ENCODE measurements around the gene LGALS7B.
"Not testable (repeated sequence)": the region's sequence is repeated elsewhere in the genome, so short reads cannot be mapped to it uniquely, and the experiment has no call there.

LGALS7B gene

DNA sequence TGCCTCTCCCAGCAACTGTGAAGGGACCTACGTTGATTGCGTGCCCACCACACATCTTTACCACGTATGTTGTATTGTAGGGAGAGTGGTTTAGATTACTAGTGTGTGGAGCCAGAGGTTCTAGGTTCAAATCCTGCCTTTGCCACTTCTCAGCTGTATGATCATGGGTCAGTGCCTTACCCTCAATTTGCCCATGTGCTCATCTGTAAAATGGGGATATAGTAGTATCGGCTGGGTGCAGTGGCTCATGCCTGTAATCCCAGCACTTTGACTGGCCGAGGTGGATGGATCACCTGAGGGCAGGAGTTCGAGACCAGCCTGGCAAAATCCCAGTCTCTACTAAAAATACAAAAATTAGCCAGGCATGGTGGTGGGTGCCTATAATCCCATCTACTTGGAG, 24.3 kb downstream of the LGALS7B start:
- Mint-ChIP-seq H3K4me1 (ENCODE audit: low read depth) (peaks cover 6% of the 10 kb centered on the region), H3K27ac (no peak overlapping the region), H3K4me3 (no peak overlapping the region), H3K9me3 (no peaks in the 10 kb centered on the region), H3K27me3 (no peaks in the 10 kb centered on the region), H3K36me3 (ENCODE audit: low read depth) (peaks cover 36% of the 10 kb centered on the region)
- intact Hi-C loops (cut with micrococcal nuclease) = no loop called here

DNA sequence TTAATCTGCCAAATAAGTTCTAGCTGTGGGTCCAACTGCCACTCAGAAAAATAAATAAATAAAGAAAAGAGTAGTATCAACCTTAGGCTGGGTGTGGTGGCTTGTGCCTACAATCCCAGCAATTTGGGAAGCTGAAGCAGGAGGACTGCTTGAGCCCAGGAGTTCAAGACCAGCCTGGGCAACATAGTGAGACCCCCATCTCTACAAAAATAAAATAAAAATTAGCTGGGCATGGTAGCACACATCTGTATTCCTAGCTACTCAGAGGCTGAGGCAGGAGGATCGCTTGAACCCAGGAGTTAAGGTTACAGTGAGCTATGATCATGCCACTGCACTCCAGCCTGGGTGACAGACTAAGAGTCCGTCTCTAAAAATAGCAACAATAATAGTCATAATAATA, 24.9 kb downstream of the LGALS7B start:
- intact Hi-C loops (cut with micrococcal nuclease); H3K27ac Mint-ChIP-seq; H3K9me3 Mint-ChIP-seq; H3K4me1 Mint-ChIP-seq (ENCODE audit: low read depth); H3K4me3 Mint-ChIP-seq; H3K27me3 Mint-ChIP-seq: not testable (repeated sequence)
- peaks cover 39% of the 10 kb centered on the region for H3K36me3 Mint-ChIP-seq (ENCODE audit: low read depth)

DNA sequence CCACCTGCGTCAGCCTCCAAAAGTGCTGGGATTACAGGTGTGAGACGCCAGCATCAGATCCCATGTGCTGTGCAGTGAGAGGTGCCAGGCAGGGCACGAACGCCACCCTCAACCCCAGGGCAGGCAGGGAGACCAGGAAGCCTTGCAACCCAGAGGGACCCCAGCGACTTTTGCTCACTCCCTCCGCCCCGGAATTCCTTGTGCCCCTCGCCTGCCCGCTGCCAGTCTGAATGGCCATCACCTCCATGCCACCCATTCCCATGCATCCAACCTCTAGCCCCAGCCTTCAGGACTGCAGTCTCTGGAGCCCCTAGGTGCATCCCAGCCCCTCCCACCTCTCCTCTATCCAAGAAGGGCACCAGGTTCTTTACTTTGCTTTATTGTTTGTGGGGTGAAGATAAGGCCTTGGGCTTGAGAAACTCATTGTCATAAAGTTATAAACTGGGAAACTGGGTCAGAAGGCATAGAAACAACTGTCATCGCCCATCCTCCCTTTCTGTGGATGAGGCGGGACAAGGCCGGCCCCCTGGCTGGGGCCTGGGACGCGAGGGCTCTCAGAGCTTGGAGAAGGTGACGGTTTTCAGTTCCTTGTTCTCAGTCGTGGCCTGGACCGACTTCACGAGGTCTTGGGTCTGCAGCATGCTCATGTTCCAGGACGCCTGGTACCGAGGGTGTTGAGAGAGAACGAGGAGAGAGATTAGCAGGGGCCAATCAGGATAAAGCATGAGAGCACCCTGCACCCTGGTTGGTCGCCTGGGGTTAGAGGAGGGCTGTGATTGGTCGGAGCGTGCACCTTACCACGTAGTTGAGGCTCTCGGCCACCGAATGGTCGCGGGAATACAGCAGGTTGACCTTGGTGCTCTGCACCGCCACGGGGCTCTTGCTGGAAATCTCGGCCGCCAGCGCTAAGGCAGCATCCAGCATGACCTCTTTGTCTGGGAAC, 26.3 kb downstream of the LGALS7B start:
- H3K36me3 Mint-ChIP-seq (ENCODE audit: low read depth) = peaks cover 50% of the 10 kb centered on the region
- H3K27ac Mint-ChIP-seq = no peak overlapping the region
- H3K9me3 Mint-ChIP-seq = no peaks in the 10 kb centered on the region
- no peaks in the 10 kb centered on the region for H3K27me3 Mint-ChIP-seq
- peaks cover 6% of the 10 kb centered on the region for H3K4me1 Mint-ChIP-seq (ENCODE audit: low read depth)
- H3K4me3 Mint-ChIP-seq = no peak overlapping the region
- intact Hi-C loops (cut with micrococcal nuclease) = no loop called here

DNA sequence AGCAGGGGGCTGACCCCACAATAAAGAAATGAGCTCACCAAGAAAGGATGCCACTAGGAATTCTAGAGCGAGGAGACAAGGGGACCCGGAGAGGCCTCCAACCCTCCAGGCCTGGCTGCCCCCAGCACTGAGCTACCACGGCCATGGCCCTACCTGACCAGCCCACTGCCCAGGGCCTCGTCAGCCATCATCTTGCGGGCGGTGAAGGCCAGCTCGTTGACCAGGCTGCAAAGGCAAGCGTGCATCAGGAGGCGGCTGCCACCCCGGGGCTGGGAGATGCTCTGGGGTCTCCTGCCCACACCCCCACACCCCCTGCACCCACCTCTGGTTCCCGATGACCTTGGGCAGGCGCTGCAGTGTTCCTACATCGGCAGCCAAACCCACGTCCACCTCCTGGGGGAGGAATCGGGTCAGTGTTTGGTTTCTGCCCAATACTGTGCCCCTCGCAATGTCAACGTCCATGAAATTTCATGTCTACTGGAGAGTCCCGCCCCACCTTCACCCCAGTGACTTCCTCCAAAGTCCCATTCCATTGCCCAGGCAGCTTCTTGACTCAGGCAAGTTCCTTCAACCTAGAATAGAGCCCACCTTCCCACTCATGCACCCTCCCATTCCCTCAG, 27.2 kb downstream of the LGALS7B start:
- Mint-ChIP-seq H3K4me3 (no peak overlapping the region), H3K27ac (no peak overlapping the region), H3K9me3 (no peaks in the 10 kb centered on the region), H3K27me3 (no peaks in the 10 kb centered on the region), H3K4me1 (ENCODE audit: low read depth) (peaks cover 6% of the 10 kb centered on the region), H3K36me3 (ENCODE audit: low read depth) (peaks cover 59% of the 10 kb centered on the region)
- intact Hi-C loops (cut with micrococcal nuclease) = no loop called here

DNA sequence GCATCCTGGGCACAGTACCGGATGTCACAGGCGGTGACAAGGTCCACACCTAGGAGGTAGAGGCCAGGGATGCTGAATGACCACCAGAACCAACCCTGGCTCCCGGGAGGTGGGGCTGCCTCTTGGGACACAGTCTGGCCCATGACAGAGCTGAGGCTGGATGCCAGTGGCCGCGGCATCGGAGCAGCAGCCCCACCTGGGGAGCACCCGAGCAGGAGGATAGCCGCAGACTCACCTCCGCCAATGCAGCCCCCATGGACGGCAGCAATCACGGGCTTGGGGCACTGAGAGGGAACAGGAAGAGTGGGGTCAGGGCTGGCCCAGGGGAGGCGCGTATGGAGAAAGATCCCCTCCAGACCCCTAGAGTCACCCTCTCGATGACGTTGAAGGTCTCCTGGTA, 28.1 kb downstream of the LGALS7B start:
- H3K27me3 Mint-ChIP-seq = no peaks in the 10 kb centered on the region
- H3K27ac Mint-ChIP-seq = no peak overlapping the region
- intact Hi-C loops (cut with micrococcal nuclease) = no loop called here

DNA sequence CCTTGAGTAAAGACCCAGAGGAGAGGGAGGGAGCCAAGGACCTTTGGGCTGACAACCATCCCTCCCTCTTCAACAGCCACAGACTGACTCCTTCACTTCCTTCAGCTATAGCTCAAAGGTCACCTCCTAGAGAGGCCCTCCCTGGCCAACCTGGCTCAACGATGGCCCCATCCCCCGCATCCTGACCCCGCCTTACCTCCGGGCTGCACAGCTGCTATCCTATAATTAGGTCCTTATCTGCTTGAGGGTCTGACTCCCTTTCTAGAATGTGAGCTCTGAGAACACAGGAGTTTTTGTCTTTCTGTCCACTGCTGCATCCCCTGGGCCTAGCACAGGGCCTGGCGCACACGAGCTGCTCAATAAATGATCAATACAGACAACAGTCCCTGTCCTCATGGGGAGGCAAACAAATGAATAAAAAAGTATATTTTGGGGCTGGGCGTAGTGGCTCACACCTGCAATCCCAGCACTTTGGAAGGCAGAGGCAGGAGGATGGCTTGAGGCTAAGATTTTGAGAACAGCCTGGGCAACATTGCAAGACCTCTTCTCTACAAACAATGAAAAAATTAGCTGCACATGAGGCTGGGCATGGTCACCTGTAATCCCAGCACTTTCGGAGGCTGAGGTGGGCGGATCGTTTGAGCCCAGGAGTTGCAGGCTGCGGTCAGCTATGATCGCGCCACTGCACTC, 30.4 kb downstream of the LGALS7B start:
- Mint-ChIP-seq H3K27ac (no peak overlapping the region), H3K27me3 (no peaks in the 10 kb centered on the region), H3K9me3 (peaks cover 17% of the 10 kb centered on the region), H3K36me3 (ENCODE audit: low read depth) (peaks cover 89% of the 10 kb centered on the region), H3K4me3 (no peak overlapping the region), H3K4me1 (ENCODE audit: low read depth) (peaks cover 6% of the 10 kb centered on the region)
- intact Hi-C loops (cut with micrococcal nuclease) = no loop called here

More for the DNA sequence above, 28.1 kb downstream of the LGALS7B start:
- H3K4me1 Mint-ChIP-seq (ENCODE audit: low read depth) = peaks cover 6% of the 10 kb centered on the region
- no peak overlapping the region for H3K4me3 Mint-ChIP-seq
- peaks cover 67% of the 10 kb centered on the region for H3K36me3 Mint-ChIP-seq (ENCODE audit: low read depth)
- no peaks in the 10 kb centered on the region for H3K9me3 Mint-ChIP-seq

DNA sequence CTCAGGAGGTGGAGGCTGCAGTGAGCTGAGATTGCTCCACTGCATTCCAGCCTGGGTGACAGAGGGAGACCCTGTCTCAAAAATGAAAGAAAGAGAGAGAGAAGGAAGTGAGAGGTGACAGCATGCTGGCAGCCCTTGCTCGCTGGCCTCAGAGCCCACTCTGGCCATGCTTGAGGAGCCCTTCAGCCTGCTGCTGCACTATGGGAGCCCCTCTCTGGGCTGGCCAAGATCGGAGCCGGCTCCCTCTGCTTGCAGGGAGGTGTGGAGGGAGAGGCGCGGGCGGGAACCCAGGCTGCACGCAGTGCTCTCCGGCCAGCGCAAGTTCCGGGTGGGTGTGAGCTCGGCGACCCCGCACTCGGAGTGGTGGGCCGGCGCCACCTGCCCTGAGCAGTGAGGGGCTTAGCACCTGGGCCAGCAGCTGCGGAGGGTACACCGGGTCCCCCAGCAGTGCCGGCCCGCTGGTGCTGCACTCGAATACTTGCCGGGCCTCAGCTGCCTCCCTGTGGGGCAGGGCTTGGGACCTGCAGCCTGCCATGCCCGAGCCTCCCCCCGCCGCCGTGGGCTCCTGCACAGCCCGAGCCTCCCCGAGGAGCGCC, 32.3 kb downstream of the LGALS7B start:
- H3K4me1 Mint-ChIP-seq (ENCODE audit: low read depth); intact Hi-C loops (cut with micrococcal nuclease); H3K27me3 Mint-ChIP-seq; H3K27ac Mint-ChIP-seq; H3K4me3 Mint-ChIP-seq: not testable (repeated sequence)
- Mint-ChIP-seq H3K36me3 (ENCODE audit: low read depth) (peaks cover 92% of the 10 kb centered on the region), H3K9me3 (peaks cover 17% of the 10 kb centered on the region)

DNA sequence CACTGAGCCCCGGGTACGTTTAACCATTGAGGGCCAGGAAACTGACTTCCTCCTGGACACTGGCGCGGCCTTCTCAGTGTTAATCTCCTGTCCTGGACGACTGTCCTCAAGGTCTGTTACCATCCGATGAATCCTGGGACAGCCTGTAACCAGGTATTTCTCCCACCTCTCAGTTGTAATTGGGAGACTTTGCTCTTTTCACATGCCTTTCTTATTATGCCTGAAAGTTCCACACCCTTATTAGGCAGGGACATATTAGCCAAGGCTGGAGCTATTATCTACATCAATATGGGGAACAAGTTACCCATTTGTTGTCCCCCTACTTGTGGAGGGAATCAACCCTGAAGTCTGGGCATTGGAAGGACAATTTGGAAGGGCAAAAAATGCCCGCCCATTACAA, 36.9 kb downstream of the LGALS7B start:
- H3K27ac Mint-ChIP-seq; intact Hi-C loops (cut with micrococcal nuclease); H3K27me3 Mint-ChIP-seq; H3K4me3 Mint-ChIP-seq: not testable (repeated sequence)
- H3K36me3 Mint-ChIP-seq (ENCODE audit: low read depth) = peaks cover 89% of the 10 kb centered on the region
- peaks cover 33% of the 10 kb centered on the region for H3K4me1 Mint-ChIP-seq (ENCODE audit: low read depth)
- H3K9me3 Mint-ChIP-seq = peaks cover 17% of the 10 kb centered on the region

DNA sequence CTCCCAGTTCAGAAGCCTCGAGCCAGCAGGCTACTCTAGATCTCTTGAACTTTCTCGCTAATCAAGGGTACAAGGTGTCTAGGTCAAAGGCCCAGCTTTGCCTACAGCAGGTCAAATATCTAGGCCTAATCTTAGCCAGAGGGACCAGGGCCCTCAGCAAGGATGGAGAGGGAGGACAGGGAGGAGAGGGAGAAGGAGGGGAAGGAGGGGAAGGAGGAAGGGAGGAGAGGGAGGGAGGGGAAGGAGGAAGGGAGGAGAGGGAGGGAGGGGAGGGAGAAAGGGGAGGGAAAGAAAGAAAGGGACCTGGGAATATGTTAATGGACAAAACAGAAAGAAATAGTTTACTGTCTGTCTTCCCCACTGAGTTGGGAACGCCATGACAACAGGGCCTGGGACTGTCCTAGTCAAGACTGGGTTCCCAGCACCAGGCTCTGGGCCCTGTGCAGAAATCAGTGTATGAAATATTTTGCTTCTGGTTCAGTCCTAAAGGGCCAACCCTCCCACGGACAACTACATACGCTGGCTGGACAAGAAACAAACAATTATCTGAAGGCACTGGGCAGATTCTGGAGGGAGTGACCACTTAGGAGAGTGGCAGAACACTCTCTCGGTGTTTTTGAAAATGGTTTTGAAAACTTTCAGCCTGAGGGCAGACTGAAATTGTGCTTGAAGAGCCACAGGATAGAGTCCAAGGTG, 38.0 kb downstream of the LGALS7B start:
- H3K9me3 Mint-ChIP-seq = peaks cover 17% of the 10 kb centered on the region
- no peak overlapping the region for H3K27ac Mint-ChIP-seq
- H3K27me3 Mint-ChIP-seq = no peaks in the 10 kb centered on the region
- peaks cover 89% of the 10 kb centered on the region for H3K36me3 Mint-ChIP-seq (ENCODE audit: low read depth)
- peaks cover 40% of the 10 kb centered on the region for H3K4me1 Mint-ChIP-seq (ENCODE audit: low read depth)
- intact Hi-C loops (cut with micrococcal nuclease) = no loop called here
- no peak overlapping the region for H3K4me3 Mint-ChIP-seq

DNA sequence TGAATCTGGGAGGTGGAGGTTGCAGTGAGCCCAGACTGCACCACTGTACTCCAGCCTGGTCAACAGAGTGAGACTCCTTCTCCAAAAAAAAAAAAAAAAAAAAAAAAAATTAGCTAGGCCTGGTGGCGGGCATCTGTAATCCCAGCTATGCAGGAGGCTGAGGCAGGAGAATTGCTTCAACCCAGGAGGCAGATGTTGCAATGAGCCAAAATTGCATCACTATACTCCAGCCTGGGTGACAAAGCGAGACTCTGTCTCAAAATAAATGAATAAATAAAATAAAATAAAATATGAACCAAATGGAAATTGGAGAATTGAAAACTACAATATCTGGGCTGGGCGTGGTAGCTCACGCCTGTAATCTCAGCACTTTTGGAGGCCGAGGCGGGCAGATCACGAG, 40.2 kb downstream of the LGALS7B start:
- H3K4me3 Mint-ChIP-seq; H3K27me3 Mint-ChIP-seq; H3K9me3 Mint-ChIP-seq; intact Hi-C loops (cut with micrococcal nuclease): not testable (repeated sequence)
- Mint-ChIP-seq H3K27ac (peak overlapping the region; percentile 20), H3K36me3 (ENCODE audit: low read depth) (peaks cover 68% of the 10 kb centered on the region), H3K4me1 (ENCODE audit: low read depth) (peaks cover 51% of the 10 kb centered on the region)

DNA sequence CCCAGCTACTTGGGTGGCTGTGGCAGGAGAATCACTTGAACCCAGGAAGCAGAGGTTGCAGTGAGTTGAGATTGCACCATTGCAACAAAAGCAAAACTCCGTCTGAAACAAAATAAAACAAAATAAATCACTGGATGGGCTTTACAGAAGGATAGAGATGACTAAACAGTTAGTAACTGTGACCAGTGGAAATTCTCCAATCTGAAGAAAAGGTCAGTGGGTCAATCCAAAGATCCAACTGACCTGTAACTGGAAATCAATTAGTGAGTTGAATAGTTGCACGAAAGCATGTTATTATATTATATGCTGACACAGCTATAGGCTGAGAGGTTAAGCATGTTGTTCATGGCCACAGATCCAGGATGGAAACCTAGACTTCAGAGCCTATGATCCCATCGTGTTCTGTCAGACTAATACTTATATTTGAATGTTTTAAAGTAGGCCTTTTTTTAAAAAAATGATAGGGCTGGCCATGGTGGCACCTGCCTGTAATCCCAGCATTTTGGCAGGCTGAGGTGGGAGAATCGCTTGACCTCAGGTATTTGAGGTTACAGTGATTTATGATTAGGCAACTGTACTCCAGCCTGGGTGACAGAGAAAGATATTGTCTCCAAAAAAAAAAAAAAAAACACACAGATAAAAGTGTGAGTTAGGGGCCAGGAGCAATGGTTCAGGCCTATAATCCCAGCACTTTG, 41.2 kb downstream of the LGALS7B start:
- Mint-ChIP-seq H3K9me3 (no peaks in the 10 kb centered on the region), H3K27ac (peak overlapping the region; percentile 20), H3K36me3 (ENCODE audit: low read depth) (peaks cover 58% of the 10 kb centered on the region), H3K4me3 (peak overlapping the region; percentile 93), H3K27me3 (no peaks in the 10 kb centered on the region), H3K4me1 (ENCODE audit: low read depth) (peaks cover 51% of the 10 kb centered on the region)
- intact Hi-C loops (cut with micrococcal nuclease) = loop anchor here (5.0 kb wide), 1 partner anchor 67 kb away; the partner anchor contains the start of genes NFKBIB and SIRT2

DNA sequence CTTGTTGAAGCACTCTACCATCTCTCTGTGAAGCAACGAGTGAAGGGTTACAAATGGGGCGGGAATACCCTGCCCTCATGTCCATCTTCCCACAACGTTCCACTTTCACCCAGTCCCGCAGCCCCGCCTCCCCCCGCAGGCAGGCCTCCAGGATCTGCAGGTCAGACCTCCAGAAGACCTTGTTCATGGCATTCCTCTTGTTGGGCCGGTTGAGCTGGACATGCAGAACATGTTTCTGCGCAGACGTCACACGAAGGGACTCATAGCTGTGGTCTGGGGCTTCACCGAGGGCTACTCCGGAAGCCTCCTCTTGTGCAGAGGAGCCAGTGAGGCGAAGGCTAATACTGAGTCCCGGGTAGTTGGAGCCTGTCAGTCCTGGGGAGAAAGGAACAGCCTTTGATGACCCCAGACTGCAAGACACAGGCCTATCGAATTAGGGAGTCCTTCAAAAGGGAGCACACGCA, 42.2 kb downstream of the LGALS7B start:
- Mint-ChIP-seq H3K4me3 (peak overlapping the region; percentile 93), H3K27me3 (no peaks in the 10 kb centered on the region), H3K9me3 (no peaks in the 10 kb centered on the region), H3K36me3 (ENCODE audit: low read depth) (peaks cover 58% of the 10 kb centered on the region), H3K27ac (peak overlapping the region; percentile 94), H3K4me1 (ENCODE audit: low read depth) (peaks cover 51% of the 10 kb centered on the region)
- intact Hi-C loops (cut with micrococcal nuclease) = loop anchor here (5.0 kb wide), 1 partner anchor 66 kb away; the partner anchor contains the start of genes NFKBIB and SIRT2

DNA sequence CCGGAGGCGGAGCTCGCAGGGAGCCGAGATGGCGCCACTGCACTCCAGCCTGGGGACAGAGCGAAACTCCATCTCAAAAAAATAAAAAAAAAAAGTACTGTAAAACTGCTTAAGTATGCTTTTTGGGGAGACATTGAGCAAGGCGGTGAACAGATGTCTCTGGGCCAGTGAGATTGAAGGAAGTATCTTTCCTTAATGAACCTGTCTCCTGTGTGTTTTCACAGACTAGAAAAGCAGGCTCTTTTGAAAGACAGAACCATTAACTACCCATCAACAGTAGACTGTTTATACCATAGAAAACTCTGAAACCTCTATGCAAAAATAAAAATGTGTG, 44.1 kb downstream of the LGALS7B start:
- intact Hi-C loops (cut with micrococcal nuclease) = loop anchor here (1.0 to 5.0 kb wide), 2 partner anchors 16 to 64 kb away; partner anchors contain the start of genes HNRNPL, NFKBIB and SIRT2
- Mint-ChIP-seq H3K27me3 (no peaks in the 10 kb centered on the region), H3K36me3 (ENCODE audit: low read depth) (peaks cover 59% of the 10 kb centered on the region), H3K4me3 (no peak overlapping the region), H3K9me3 (no peaks in the 10 kb centered on the region), H3K27ac (no peak overlapping the region), H3K4me1 (ENCODE audit: low read depth) (peaks cover 35% of the 10 kb centered on the region)

Data from dendritic cell treated with granulocyte-macrophage colony-stimulating factor and Interleukin-4, amounts not matched to agents 40 ng/mL and 50 ng/mL, for 4 days (primary cell).